GM18499 (cell line): ENCODE measurements around the gene TTBK1.

ENCODE experiments used
- ATAC-seq: cut with Tn5 transposase; IDR thresholded peaks from one replicate; pipeline ENCODE4 v1.9.1; 2021; ENCODE audit warnings: moderate number of reproducible peaks; ENCODE audit not compliant: insufficient read depth, unreplicated experiment

Gene TTBK1

GRCh38 chr6:43222418-43223059 is 20.7 kb upstream of the TTBK1 start:
- no peak for ATAC-seq

DNA sequence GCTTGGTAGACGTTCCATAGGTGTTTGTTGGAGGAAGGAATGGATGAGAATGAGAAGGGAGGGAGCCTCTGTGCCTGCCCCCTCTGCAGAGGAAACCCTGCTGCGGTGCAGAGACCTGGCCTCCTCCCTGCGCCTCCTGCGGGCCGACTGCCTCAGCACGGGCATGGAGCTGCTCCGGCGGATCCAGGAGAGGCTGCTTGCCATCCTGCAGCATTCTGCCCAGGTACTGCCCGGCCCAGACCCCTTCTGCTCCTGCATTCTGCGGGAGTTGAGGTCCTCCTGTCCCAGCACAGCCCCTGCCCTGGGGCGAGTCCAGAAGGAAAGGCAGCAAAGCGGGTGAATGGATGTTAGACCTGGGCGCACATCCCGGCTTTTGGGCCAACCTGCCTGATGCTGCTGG is 20.1 kb upstream of the TTBK1 start:
- no peak for ATAC-seq

DNA sequence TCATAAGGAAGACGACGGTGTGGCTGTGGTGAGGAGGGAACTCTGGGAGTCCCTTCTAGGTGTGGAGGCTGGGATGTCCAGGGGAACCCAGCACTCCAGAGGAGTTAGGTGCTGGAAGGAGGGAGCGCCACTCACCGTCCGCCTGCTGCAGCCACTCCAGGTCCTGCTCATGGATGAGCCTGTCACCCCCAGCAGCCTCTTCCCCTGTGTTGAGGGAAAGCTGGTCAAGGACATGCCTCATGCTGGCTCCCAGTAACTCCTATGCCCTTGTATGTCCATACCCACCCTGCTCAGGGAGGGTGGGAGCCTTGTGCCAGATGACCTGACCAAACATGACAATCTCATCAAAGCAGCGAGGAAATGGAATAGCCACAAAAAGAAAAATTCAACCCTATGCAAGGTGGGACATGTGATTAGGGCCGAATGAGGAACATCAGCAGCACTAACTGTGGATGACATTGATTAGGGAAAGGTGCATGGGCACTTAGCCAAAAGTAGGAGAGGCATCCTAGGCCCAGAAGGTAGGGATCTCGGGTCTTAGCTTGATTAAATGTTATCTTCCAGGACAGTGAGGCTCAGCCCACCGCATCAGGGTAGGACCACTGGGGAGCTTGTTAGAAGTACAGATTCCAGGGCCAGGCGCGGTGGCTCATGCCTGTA is 17.0 kb upstream of the TTBK1 start:
- ATAC-seq, result no peak

DNA sequence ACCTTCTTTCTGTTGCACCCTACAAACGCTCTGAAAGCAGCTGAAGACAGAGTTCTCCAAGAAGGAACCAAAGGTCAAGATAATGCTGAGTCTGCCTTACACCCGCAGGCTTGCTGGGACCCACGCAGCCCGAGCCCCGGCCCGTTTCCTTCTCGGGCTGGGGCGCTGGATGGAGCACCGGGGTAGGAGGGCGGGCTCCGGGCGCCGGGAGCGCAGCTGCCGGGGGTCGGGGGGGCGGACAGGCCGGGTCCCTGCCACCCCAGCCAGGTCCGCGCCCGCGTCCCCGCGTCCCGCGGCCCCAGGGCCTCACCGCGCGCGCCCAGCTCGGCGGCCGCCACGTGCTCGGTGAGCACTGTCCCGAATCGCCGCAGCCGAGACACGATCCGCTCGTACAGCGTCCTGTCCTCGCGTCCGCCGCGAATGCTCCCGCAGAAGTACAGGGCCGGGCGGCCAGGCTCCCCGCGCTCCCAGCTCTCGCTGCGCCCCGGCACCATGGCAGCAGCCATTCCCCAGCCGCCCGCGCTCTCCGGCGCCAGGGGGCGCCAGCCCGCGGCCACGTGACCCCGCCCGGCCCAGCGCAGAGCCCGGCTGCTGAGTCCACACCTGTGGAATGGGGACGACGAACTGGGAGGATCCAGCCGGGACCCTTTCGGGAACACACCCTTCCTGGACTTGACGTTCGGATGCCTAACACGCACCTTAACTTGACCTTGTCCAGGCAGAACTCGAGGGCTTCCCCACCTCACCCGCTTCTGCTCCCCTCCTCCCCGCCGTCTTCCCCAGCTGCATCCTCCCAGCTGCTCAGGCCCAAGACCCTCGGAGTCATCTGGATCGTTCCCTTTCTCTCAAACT is 14.1 kb upstream of the TTBK1 start, which contains the start of gene DNPH1:
DNPH1 (minus strand) TSS at position 531 of the 852 bp plus-strand sequence; CDS start at position 506, 25 bp downstream.
- ATAC-seq, result no peak

- ATAC-seq, result no peak
Measured at GRCh38 chr6:43229803-43230620, 13.3 kb upstream of the TTBK1 start.

GRCh38 chr6:43231053-43231452 is 12.2 kb upstream of the TTBK1 start:
- no peak for ATAC-seq

GRCh38 chr6:43231735-43232450 is 11.4 kb upstream of the TTBK1 start:
- ATAC-seq, result no peak

DNA sequence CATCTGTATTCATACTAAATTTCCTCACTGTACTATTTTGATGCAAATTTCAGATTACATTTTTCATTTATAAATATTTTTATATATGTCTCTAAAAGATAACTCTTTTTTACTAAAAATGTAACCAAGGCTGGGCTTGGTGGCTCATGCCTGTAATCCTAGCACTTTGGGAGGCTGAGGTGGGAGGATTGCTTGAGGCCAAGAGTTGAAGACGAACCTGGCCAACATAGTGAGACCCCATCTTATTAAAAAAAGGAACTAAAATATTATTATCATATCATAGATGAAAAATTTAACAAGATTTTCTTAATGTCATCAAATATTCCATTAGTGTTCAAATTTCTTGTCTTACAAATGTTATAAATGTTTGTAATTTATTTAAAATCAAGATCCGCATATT is 7.4 kb upstream of the TTBK1 start:
- no peak for ATAC-seq

GRCh38 chr6:43239054-43239453 is 4.2 kb upstream of the TTBK1 start:
- ATAC-seq, result no peak

GRCh38 chr6:43240950-43241349 is 2.3 kb upstream of the TTBK1 start:
- ATAC-seq, result no peak

DNA sequence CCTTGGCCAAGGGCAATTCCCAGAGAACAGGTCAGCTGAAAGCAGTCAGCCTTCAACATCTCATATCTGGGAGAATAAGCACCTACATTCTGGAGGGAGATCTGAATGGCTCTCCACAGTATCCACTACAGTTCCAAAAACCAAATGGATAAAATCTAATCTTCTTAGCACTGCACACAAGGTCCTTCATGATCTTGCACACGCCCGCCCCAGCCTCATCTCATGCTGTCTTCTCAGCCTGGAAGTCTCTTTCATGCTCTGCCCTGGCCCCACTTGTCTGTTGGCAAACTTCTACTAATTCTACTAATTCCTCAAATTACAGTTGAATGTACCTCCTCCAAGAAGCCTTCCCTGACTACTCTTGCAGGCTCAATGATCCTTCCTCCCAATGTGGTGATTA is 1.8 kb upstream of the TTBK1 start:
- ATAC-seq, result no peak

DNA sequence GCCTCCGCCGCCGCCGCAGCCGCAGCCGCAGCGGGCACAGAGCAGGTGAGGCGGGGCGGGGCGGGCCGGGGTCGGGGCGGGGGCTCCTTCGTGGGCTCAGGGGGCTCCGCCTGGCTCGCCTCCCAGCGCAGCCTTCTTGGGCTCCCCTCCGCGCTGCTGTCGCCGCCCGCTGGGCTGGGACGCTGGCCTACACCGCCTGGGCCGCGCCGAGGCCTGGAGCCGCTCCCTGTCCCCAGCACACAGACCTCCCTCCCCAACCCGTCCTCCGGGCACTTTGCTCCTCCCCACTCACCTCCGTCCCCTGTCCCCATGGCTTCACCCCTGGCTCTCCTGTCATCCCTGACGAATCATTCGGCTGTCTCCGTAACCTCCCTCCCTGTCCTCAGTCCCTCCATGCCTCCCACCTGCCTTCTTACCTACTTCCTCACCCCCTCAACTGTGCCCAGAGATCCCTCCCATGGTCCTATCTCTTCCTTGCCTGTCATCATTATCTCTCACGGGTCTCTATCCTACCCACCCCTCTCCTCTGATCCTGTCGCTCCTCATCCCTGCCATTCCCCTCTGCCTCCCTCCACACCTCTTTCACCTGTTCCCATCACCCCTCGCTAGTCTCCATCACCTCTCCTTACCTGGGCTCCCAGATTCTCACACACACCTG is 512 bp downstream of the TTBK1 start:
- ATAC-seq, result no peak

DNA sequence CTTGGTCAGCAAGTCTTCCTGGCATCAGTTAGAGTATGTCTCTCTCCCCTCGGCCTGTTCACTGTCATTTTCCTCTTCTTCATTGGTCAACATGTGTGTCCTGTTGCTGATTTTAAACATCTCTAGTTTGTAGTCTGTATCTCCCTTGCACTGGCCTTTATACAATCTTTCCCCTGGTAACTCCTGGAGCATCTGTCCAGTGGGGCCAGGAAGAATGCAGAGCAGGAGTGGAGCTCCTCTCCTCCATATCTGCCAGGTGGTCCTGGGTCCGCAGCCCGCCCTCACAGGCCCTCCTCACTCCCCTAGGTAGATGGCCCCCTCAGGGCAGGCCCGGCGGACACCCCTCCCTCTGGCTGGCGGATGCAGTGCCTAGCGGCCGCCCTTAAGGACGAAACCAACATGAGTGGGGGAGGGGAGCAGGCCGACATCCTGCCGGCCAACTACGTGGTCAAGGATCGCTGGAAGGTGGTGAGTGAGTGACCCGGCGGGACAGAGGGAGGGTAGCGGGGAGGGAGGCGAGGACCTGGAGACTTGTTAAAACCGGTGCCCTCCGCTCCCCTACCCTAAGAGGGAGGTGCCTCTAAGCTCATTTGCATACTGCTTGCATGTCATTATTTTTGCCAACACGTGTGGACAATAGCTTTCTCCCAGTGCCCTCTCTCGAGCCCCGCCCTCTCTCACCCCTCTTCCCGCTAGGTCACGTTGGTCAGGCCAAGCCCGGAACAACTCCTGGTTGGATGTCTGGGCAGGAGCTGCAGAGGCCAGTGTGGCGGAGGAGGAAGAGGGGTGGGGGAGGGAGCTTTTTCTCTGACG is 3.2 kb downstream of the TTBK1 start:
- no peak for ATAC-seq

GRCh38 chr6:43247114-43247999 is 4.1 kb downstream of the TTBK1 start:
- no peak for ATAC-seq

DNA sequence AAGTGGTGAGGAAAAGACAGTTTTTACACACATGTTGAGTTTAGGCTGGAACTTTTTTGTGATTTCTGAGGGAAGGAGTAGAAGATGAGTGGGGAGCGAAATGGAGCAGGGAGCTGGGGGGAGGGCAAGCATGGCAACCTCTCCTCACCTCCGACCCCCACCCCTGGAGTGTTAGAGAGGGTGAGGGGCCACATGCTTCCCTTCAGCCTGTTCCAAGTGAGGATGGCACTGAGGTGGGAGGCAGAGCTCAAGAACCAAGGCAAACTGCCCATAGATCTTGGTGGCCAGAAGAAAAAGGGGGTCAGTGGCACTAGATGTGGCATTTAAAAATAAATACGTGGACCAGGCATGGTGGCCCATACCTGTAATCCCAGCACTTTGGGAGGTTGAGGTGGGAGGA is 4.8 kb downstream of the TTBK1 start:
- no peak for ATAC-seq

GRCh38 chr6:43248791-43249190 is 5.5 kb downstream of the TTBK1 start:
- no peak for ATAC-seq

DNA sequence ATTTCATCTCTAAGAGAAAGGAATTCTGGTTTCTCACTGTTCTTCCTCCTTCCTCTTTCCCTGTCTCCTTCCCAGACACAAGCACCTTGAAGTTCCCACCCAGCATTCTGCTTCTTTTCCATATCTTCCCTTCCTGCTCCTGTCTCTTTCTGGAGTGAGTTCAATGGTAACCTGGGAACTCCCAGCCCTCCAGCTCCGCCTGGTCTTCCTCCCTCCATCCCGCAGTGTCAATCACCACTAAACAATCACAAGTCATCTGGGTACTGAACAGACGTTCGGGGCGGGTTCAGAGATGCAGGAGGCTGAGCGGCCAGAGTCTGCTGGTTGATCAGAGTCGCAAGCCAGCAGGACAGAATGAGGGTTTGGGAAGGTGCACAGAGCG is 7.7 kb downstream of the TTBK1 start:
- ATAC-seq, result no peak

DNA sequence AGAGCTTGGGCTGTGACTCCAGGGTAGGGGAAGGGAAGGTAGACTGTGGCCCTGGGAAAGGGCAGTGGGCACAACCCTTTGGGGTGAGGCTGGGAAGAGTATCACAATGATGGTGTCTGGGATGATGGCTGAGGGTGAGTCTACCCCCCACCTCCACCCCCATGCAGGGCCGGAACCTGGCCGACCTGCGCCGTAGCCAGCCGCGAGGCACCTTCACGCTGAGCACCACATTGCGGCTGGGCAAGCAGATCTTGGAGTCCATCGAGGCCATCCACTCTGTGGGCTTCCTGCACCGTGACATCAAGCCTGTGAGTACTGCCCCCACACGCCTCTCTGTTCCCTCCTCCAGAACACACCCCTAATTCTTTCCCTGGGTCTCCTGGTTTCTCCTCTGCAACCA is 10.1 kb downstream of the TTBK1 start:
- no peak for ATAC-seq
